Spleen (tissue), 11 donors: ENCODE results near the gene EMC8. TPM values are rescaled to one million over a fixed set of nuclear protein-coding genes. Genes with fewer than 3 reads are reported as not detected.

Experiments used
- DNase-seq: peaks from one replicate; pipeline ENCODE4 v3.0.0-alpha.2; 2020
- H3K27ac ChIP-seq, 8 donors: fragments of 200-600 bp; sonication (generic) in 7 of 8; 1 replicate in 4 of 8; 2 replicates in 4 of 8; pipeline versions ENCODE4 v1.5.0 to v1.8.0; 2016 to 2021; ENCODE audit warnings: inconsistent platforms in 4 of 8, mild to moderate bottlenecking in 4 of 8, moderate library complexity in 1 of 8
- H3K27me3 ChIP-seq, 7 donors: fragments of 200-600 bp; sonication (generic) in 6 of 7; replicated peaks in 1 of 7; 1 replicate in 4 of 7; 2 replicates in 3 of 7; pipeline versions ENCODE4 v1.5.0 to v1.8.0; 2016 to 2021; ENCODE audit warnings: inconsistent platforms in 3 of 7, mild to moderate bottlenecking in 1 of 7
- H3K36me3 ChIP-seq, 6 donors: fragments of 200-600 bp; sonication (generic) in 5 of 6; 1 replicate in 4 of 6; 2 replicates in 2 of 6; pipeline versions ENCODE4 v1.5.0 to v1.8.0; 2016 to 2021; ENCODE audit warnings: inconsistent platforms in 2 of 6
- H3K4me1 ChIP-seq, 6 donors: fragments of 200-600 bp; sonication (generic) in 5 of 6; 1 replicate in 3 of 6; 2 replicates in 3 of 6; pipeline versions ENCODE4 v1.5.0 to v1.8.0; 2016 to 2021; ENCODE audit warnings: inconsistent platforms in 3 of 6
- H3K4me3 ChIP-seq, 8 donors: fragments of 200-600 bp; sonication (generic) in 7 of 8; 1 replicate in 4 of 8; 2 replicates in 4 of 8; pipeline versions ENCODE4 v1.5.0 to v1.8.0; 2016 to 2021; ENCODE audit warnings: inconsistent platforms in 4 of 8, mild to moderate bottlenecking in 4 of 8, moderate library complexity in 2 of 8
- H3K9me3 ChIP-seq, 8 donors: fragments of 200-600 bp; sonication (generic) in 7 of 8; 1 replicate in 4 of 8; 2 replicates in 4 of 8; pipeline versions ENCODE4 v1.5.0 to v1.8.0; 2016 to 2021; ENCODE audit warnings: inconsistent platforms in 4 of 8
- CTCF ChIP-seq, 11 experiments: fragments of 200-600 bp in 7 of 11; fragments of 450-650 bp in 4 of 11; sonication (generic) in 4 of 11; IDR thresholded peaks in 8 of 11; conservative IDR thresholded peaks in 3 of 11; 1 replicate in 7 of 11; 2 replicates in 4 of 11; pipeline versions ENCODE4 v1.4.0 to v1.8.0; 2016 to 2021; ENCODE audit warnings: antibody characterized with exemption in 11 of 11, inconsistent platforms in 4 of 11, mild to moderate bottlenecking in 1 of 11
- POLR2A ChIP-seq, 3 donors: fragments of 450-650 bp; IDR thresholded peaks; one replicate each; pipeline ENCODE4 v1.5.1; 2017; ENCODE audit warnings: antibody characterized with exemption in 3 of 3, mild to moderate bottlenecking in 1 of 3
- POLR2AphosphoS5 ChIP-seq, 3 donors: sonication (generic); formaldehyde crosslinking; IDR thresholded peaks; one replicate each; pipeline ENCODE4 v1.5.1; 2017; ENCODE audit warnings: antibody characterized with exemption in 3 of 3
- WGBS, 5 donors: extraction: QIAGEN DNeasy Blood & Tissue Kit in 3 of 5; methylation state at CpG; one replicate each; pipeline versions ENCODE4 v1.1.5 to v1.1.7; 2013 to 2018; 5-methylcytosine and 5-hydroxymethylcytosine counted together
- intact Hi-C: fragments of 100-400 bp; cut with DNase I; formaldehyde crosslinking; loops from one replicate; pipeline ENCODE4 v1.15.0; 2023; ENCODE audit warnings: low total_unique reads
- polyA plus RNA-seq, 3 donors: library from polyadenylated mRNA; stranded (reverse); fragments of 200-250 nt; gene quantifications; one replicate each; pipeline ENCODE4 v1.2.1, GENCODE V29; 2013
- total RNA-seq, 7 donors: library from RNA; depleted of rRNA in 3 of 7; stranded (reverse); fragments of >200 nt in 3 of 7; fragmentation: NEBNext Ultra II Directional in 4 of 7; extraction: Animal tissue kit (Norgen Biotek cat#: 25700) in 4 of 7; gene quantifications; one replicate each; pipeline versions ENCODE4 v1.1.0 to v1.2.1, GENCODE V29; 2016 to 2021
- donor health status: healthy with polysubstance abuse.
- donor health status: DM: no; HTN: no; CAD: no; lungs with moderate emphysema.
- donor health status: DM: no; HTN: no; CAD: no.
- donor health status: Bipolar disorder and iron deficiency.
- donor health status: healthy.
- donor health status: DM: no; HTN: no; CAD: no.
- donor health status: DM: yes; HTN: yes; CAD: no.

The EMC8 gene
- total and polyA plus RNA-seq, 10 donors: 10.1 to 43.0 (median 23.8) TPM

- H3K4me3 ChIP-seq: no peak overlapping the region
- TF ChIP-seq CTCF (IDR thresholded peaks at IDR 0.05 in 8 of 11, conservative IDR thresholded peaks at IDR 0.05 in 3 of 11) (no peak), POLR2AphosphoS5 (IDR thresholded peaks at IDR 0.05) (no peak), POLR2A (IDR thresholded peaks at IDR 0.05) (no peak)
- H3K27me3 ChIP-seq: peaks cover 0 to 25% (median 0%) of the 10 kb centered on the region in 7 donors
- H3K9me3 ChIP-seq: peaks cover 0 to 3% (median 0%) of the 10 kb centered on the region in 8 donors
- H3K4me1 ChIP-seq: peaks cover 0 to 28% (median 8%) of the 10 kb centered on the region in 6 donors
- intact Hi-C loops: no loop called here
- no peak overlapping the region for H3K27ac ChIP-seq
- no peaks in the 10 kb centered on the region for H3K36me3 ChIP-seq
- DNase-seq: no peak
Measured at GRCh38 chr16:85844169-85844481, 44.8 kb upstream of the EMC8 start.

GRCh38 chr16:85843471-85844168 is 44.3 kb upstream of the EMC8 start:
- intact Hi-C loops: no loop called here
- DNase-seq: no peak

GRCh38 chr16:85842848-85843247 is 43.5 kb upstream of the EMC8 start:
- Histone ChIP-seq H3K4me1 (peaks cover 0 to 33% (median 8%) of the 10 kb centered on the region in 6 donors), H3K27me3 (peaks cover 0 to 27% (median 0%) of the 10 kb centered on the region in 7 donors), H3K36me3 (no peaks in the 10 kb centered on the region), H3K4me3 (no peak overlapping the region), H3K9me3 (peaks cover 0 to 3% (median 0%) of the 10 kb centered on the region in 8 donors), H3K27ac (no peak overlapping the region)
- TF ChIP-seq POLR2AphosphoS5 (IDR thresholded peaks at IDR 0.05) (no peak), CTCF (IDR thresholded peaks at IDR 0.05 in 8 of 11, conservative IDR thresholded peaks at IDR 0.05 in 3 of 11) (no peak), POLR2A (IDR thresholded peaks at IDR 0.05) (no peak)
- peak; percentile 45 for DNase-seq
- intact Hi-C loops: no loop called here
- 93 to 98% (median 96%) methylated on average over 9 of the region's 9 CpGs for WGBS, 5 donors

More at GRCh38 chr16:85843471-85844168, 44.3 kb upstream of the EMC8 start:
- Histone ChIP-seq H3K27me3 (peaks cover 0 to 30% (median 0%) of the 10 kb centered on the region in 7 donors), H3K9me3 (peaks cover 0 to 3% (median 0%) of the 10 kb centered on the region in 8 donors), H3K27ac (no peak overlapping the region), H3K36me3 (no peaks in the 10 kb centered on the region), H3K4me1 (peaks cover 0 to 33% (median 8%) of the 10 kb centered on the region in 6 donors), H3K4me3 (no peak overlapping the region)
- TF ChIP-seq CTCF (IDR thresholded peaks at IDR 0.05 in 8 of 11, conservative IDR thresholded peaks at IDR 0.05 in 3 of 11): no peak
- TF ChIP-seq POLR2A (IDR thresholded peaks at IDR 0.05): no peak
- TF ChIP-seq POLR2AphosphoS5 (IDR thresholded peaks at IDR 0.05): no peak
- 87 to 94% (median 92%) methylated on average over 11 of the region's 11 CpGs for WGBS, 5 donors

- peaks cover 0 to 3% (median 0%) of the 10 kb centered on the region in 8 donors for H3K9me3 ChIP-seq
- TF ChIP-seq POLR2A (IDR thresholded peaks at IDR 0.05): no peak
- TF ChIP-seq POLR2AphosphoS5 (IDR thresholded peaks at IDR 0.05): no peak
- no peak for TF ChIP-seq CTCF (IDR thresholded peaks at IDR 0.05 in 8 of 11, conservative IDR thresholded peaks at IDR 0.05 in 3 of 11)
- no peak overlapping the region for H3K27ac ChIP-seq
- DNase-seq: no peak
- intact Hi-C loops: no loop called here
- H3K4me1 ChIP-seq: peaks cover 0 to 29% (median 8%) of the 10 kb centered on the region in 6 donors
- H3K36me3 ChIP-seq: no peaks in the 10 kb centered on the region
- WGBS, 5 donors: 87 to 94% (median 88%) methylated on average over 9 of the region's 9 CpGs
- no peak overlapping the region for H3K4me3 ChIP-seq
- peaks cover 0 to 26% (median 0%) of the 10 kb centered on the region in 7 donors for H3K27me3 ChIP-seq
Measured at GRCh38 chr16:85842435-85842834, 43.1 kb upstream of the EMC8 start.
